Osteoblast (primary cell): ENCODE results near the gene IL10RB. TPM values are rescaled to one million over a fixed set of nuclear protein-coding genes. Genes with fewer than 3 reads are reported as not detected.
"Not testable (repeated sequence)": the region's sequence is repeated elsewhere in the genome, so short reads cannot be mapped to it uniquely, and the experiment has no call there.

Source experiments
- DNase-seq: peaks from one replicate; pipeline ENCODE4 v3.0.0; 2011; ENCODE audit warnings: low spot score, mixed read lengths; ENCODE audit not compliant: insufficient read length; ENCODE audit errors: missing footprints
- H2AFZ ChIP-seq: 2 replicates; pipeline ENCODE4 v1.6.0; 2011; ENCODE audit warnings: mild to moderate bottlenecking, low read length
- H3K27ac ChIP-seq: 2 replicates; pipeline ENCODE4 v1.5.1; 2011; ENCODE audit warnings: mild to moderate bottlenecking, low read depth, low read length, moderate library complexity
- H3K27me3 ChIP-seq: 2 replicates; pipeline ENCODE4 v1.6.0; 2012; ENCODE audit warnings: mild to moderate bottlenecking, control low read depth, inconsistent platforms, low read length, moderate library complexity; ENCODE audit not compliant: insufficient read depth
- H3K36me3 ChIP-seq: 2 replicates; pipeline ENCODE4 v1.5.1; 2011; ENCODE audit warnings: mild to moderate bottlenecking, low read length, control low read depth, moderate library complexity; ENCODE audit not compliant: insufficient read depth
- H3K4me1 ChIP-seq: 2 replicates; pipeline ENCODE4 v1.5.1; 2011; ENCODE audit warnings: mild to moderate bottlenecking, low read length, control low read depth, moderate library complexity; ENCODE audit not compliant: insufficient read depth
- H3K4me2 ChIP-seq: 2 replicates; pipeline ENCODE4 v1.6.0; 2011; ENCODE audit warnings: mild to moderate bottlenecking, low read length; ENCODE audit not compliant: insufficient read depth
- H3K4me3 ChIP-seq: fragments of 200-600 bp; sonication (generic); 3 replicates; pipeline ENCODE4 v1.5.1; 2012; ENCODE audit warnings: mild to moderate bottlenecking, low read length, inconsistent platforms; ENCODE audit not compliant: insufficient read depth
- H3K79me2 ChIP-seq: 2 replicates; pipeline ENCODE4 v1.6.0; 2012; ENCODE audit warnings: mild to moderate bottlenecking, low read length, control low read depth, inconsistent platforms; ENCODE audit not compliant: insufficient read depth
- H3K9me3 ChIP-seq: 2 replicates; pipeline ENCODE4 v1.5.1; 2011; ENCODE audit warnings: low read depth, low read length, control low read depth
- H4K20me1 ChIP-seq: 2 replicates; pipeline ENCODE4 v1.6.0; 2012; ENCODE audit warnings: mild to moderate bottlenecking, low read length, control low read depth; ENCODE audit not compliant: insufficient read depth
- CTCF ChIP-seq: IDR thresholded peaks from 2 replicates; pipeline ENCODE4 v1.5.1; 2011; ENCODE audit warnings: mild to moderate bottlenecking, low read depth, low read length, moderate library complexity; ENCODE audit errors: extremely low read depth
- total RNA-seq: library from RNA; depleted of rRNA; stranded (reverse); fragments of >200 nt; gene quantifications from 2 replicates; pipeline ENCODE4 v1.2.3, GENCODE V29; 2012

The IL10RB gene
- total RNA-seq, 1 donor = 44.9 TPM

GRCh38 chr21:33317786-33318486 lies 51.8 kb downstream of the IL10RB start:
- H3K4me3 ChIP-seq = no peak overlapping the region
- H3K36me3 ChIP-seq = no peaks in the 10 kb centered on the region
- H2AFZ ChIP-seq = no peak overlapping the region
- no peaks in the 10 kb centered on the region for H3K9me3 ChIP-seq
- peaks cover 38% of the 10 kb centered on the region for H3K27me3 ChIP-seq
- H3K79me2 ChIP-seq = no peaks in the 10 kb centered on the region
- H4K20me1 ChIP-seq = no peaks in the 10 kb centered on the region
- no peaks in the 10 kb centered on the region for H3K4me1 ChIP-seq
- DNase-seq = no peak
- no peak overlapping the region for H3K27ac ChIP-seq
- TF ChIP-seq CTCF = no peak
- H3K4me2 ChIP-seq = no peak overlapping the region

GRCh38 chr21:33321005-33321404 lies 54.8 kb downstream of the IL10RB start:
- not testable (repeated sequence) for H3K79me2 ChIP-seq, DNase-seq, H4K20me1 ChIP-seq, H3K4me3 ChIP-seq, H3K9me3 ChIP-seq, H3K4me2 ChIP-seq, H3K36me3 ChIP-seq, H2AFZ ChIP-seq, H3K27ac ChIP-seq, H3K4me1 ChIP-seq
- H3K27me3 ChIP-seq = peaks cover 22% of the 10 kb centered on the region

GRCh38 chr21:33323610-33324009 lies 57.4 kb downstream of the IL10RB start:
- peaks cover 11% of the 10 kb centered on the region for H3K4me1 ChIP-seq
- not testable (repeated sequence) for H3K27me3 ChIP-seq, H4K20me1 ChIP-seq, H3K4me3 ChIP-seq, H3K9me3 ChIP-seq, H3K27ac ChIP-seq, DNase-seq, H3K36me3 ChIP-seq, H2AFZ ChIP-seq
- peak overlapping the region; percentile 97 for H3K4me2 ChIP-seq
- H3K79me2 ChIP-seq = peaks cover 35% of the 10 kb centered on the region

GRCh38 chr21:33324291-33325221 lies 58.4 kb downstream of the IL10RB start, which contains the start of gene IFNAR1:
IFNAR1 (plus strand) TSS chr21:33324970; CDS start chr21:33325056, 86 bp downstream.
- H3K4me1 ChIP-seq = peaks cover 11% of the 10 kb centered on the region
- DNase-seq = peak; percentile 97
- H3K4me2 ChIP-seq = peak within 1 kb of the TSS; percentile 97
- H3K79me2 ChIP-seq = peaks cover 43% of the 10 kb centered on the region
- no peaks in the 10 kb centered on the region for H3K36me3 ChIP-seq
- H4K20me1 ChIP-seq = peaks cover 10% of the 10 kb centered on the region
- H3K27me3 ChIP-seq = no peaks in the 10 kb centered on the region
- peak within 1 kb of the TSS; percentile 95 for H3K27ac ChIP-seq
- no peaks in the 10 kb centered on the region for H3K9me3 ChIP-seq
- no peak for TF ChIP-seq CTCF
- peak within 1 kb of the TSS; percentile 100 for H2AFZ ChIP-seq
- peak within 1 kb of the TSS; percentile 95 for H3K4me3 ChIP-seq
